Activated CD4-positive, alpha-beta T cell treated with anti-CD3 and anti-CD28 coated beads, Interleukin-2, amount 50 U/mL, for 4 hours (primary cell): ENCODE data around the gene ZNF14.
"Not testable (repeated sequence)": the region's sequence is repeated elsewhere in the genome, so short reads cannot be mapped to it uniquely, and the experiment has no call there.

Experiments
- DNase-seq, 2 experiments: peaks; one replicate each; pipeline ENCODE4 v3.0.0-alpha.2; 2020

Gene ZNF14

DNA sequence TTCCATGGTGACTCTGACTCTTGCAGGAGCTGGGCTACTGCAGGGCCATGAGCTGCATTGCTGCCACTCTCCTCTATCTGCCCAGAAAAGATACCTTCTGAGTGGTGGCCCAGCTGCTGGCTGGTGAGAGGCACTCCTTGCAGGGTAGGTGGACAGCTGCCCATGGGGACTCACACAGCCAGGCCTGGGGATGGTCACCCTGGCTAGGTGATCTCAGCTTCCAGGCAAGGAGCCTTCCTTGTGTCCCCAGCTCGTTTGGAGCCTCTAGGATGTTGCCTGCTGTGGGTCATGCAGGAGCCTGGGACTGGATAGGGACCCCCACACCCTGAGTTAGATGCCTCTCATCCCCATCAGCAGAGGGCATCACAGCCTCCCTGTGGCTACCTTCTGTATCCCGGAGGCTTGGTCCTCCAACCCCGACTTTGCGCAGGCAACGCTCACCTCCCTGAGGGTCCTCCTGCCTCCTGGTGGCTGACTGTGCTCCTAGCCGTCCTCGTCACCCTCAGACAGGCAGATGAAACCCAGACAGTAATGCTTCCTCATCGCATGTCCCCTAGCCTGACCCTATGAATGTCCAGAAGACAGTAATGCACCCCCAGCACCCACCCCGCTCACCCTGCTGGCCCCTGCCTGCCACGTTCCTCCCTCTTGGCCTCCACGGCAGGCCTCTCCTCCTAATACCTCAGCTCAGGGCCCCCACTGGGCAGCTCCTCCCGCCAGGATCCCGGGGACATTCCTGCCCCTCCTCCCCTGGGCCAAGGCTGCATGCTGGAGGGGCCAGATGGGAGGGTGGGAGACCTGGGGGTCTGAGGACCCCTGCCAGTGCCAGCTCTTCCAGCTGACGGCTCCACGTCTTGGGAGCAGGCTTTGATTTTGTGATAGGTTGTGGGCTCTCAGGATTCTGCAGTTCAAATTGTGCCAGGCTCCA lies 13.6 kb upstream of the ZNF14 start:
- no peak for DNase-seq

DNA sequence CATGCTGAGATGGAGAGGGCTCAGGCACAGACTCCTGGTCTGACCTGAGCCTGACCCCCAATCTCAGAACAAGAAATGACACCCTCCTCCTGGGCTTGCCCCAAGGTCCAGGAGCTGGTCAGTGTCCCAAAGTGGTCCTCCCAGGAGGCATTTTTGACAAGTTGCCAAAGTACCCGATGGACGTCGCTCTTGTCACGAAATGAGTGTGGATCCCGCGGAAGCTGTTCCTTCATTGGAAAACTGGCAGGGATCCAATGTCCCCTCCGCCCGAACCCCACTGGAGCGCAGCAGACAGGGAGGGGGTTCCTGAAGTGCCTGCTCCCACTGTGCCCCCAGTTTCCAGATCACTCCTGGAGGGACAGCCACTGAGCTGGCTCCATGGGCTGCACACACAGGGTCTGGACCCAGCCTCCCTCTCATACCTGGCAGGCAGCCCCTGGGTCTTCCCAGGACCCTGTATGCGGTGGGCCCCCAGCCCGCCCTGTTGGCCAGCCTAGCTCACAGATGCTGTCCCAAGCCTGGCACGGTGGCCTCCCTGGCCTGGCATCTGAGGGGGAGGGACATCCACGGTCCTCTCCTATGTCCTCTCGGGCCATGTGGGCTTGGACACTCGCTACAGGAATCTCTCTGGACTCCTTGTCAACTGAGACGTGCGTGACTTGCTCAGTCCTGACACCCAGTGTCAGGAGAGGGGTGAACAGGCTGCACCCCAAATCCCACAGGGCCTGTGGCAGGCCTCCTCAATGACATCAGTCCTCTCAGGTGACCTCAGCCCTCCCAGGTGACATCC lies 12.8 kb upstream of the ZNF14 start:
- no peak for DNase-seq

- no peak for DNase-seq
These were observed 11.7 kb upstream of the ZNF14 start for GRCh38 chr19:19744641-19745040.

DNA sequence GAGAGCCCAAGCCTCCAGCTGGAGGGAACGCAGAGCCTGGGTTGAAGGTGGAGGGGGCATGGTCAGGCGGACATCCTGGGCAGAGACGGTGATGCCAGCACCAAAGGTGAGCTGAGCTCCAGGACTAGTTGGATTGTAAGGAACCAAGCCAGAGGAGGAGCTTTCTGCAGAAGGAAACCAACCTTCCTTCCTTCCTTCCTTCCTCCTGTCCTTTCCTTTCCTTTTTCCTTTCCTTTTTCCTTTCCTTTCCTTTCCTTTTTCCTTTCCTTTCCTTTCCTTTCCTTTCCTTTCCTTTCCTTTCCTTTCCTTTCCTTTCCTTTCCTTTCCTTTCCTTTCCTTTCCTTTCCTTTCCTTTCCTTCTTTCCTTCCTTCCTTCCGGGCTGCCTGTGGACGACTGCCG lies 11.0 kb upstream of the ZNF14 start:
- DNase-seq: not testable (repeated sequence)

DNA sequence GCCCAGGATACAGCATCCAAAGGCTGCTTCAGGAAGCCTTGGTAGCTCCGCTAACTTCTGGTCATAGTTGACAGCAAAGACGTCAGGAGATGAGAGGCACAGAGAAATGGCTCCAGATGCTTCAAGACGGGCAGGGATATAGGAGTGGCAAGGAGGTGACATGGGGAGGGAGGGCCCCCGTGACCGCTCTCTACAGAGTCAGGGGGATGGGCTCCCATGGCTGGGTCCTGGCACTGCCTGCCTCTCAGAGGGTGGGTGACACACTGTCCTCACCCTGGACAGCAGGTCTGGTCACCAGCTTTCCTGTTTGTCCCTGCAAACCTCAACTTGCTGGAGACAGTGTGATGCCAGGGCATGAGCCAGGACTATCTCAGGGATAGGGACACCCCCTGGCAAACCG lies 10.3 kb upstream of the ZNF14 start:
- DNase-seq: no peak

DNA sequence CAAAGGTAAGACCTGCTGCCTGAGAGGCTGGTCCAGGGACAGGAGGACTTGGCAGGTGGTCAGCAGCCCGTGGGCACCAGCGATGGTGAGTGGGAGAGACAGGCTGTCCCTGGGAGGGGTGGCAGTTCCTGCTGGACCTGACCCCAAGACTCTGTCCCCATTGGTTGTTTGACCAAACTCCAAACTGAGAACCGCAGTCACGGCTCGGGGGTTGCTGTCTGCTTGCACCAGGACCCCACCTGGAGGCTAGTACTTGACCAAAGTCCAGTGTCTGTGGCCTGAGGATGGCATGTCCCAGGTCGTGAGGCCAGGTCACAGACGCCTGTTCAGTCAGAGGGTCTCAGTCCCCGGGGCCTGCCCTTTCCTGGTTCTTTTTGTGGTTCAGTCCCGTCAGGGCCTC lies 9.9 kb upstream of the ZNF14 start:
- no peak for DNase-seq

GRCh38 chr19:19741184-19741583 lies 8.3 kb upstream of the ZNF14 start:
- DNase-seq: no peak

DNA sequence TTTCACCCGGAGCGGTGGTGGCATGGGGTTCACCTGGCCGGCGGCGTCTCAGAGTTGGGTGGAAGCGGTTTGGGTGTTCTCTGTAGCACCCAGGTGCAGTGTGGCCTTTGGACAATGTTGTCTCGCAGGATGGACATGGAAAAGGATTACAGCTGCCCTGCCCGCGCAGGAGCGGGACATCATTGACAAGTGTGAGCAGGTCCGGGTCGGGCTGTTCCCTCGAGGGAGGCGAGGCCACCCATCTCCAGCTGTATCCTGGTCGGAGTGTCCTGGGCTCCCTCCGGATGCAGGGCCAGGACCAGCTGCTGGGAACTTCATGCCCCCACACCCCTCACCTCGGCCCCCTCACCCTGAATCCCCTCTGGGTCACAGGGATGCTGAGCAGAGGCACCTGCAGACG lies 7.8 kb upstream of the ZNF14 start:
- no peak for DNase-seq

- DNase-seq: no peak
These were observed 5.7 kb upstream of the ZNF14 start for GRCh38 chr19:19738564-19738963.

GRCh38 chr19:19737559-19738332 lies 4.8 kb upstream of the ZNF14 start:
- DNase-seq: no peak

DNA sequence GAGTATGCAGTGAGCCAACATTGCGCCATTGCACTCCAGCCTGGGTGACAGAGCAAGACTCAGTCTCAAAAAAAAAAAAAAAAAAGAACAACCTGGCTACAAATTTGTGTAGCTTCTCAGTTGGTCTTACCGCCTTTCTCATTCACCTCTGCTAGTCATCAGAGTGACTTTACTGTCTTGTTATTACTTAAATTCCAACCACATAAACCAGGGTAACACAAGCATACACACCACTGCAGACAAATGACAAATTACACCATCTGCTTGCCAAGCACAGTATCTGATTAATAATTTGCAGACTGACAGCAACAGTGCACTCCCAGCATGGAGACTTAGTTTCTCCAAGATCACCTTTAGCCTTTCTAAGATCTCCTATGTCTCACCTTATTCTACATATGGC lies 11.0 kb downstream of the ZNF14 start:
- no peak for DNase-seq

DNA sequence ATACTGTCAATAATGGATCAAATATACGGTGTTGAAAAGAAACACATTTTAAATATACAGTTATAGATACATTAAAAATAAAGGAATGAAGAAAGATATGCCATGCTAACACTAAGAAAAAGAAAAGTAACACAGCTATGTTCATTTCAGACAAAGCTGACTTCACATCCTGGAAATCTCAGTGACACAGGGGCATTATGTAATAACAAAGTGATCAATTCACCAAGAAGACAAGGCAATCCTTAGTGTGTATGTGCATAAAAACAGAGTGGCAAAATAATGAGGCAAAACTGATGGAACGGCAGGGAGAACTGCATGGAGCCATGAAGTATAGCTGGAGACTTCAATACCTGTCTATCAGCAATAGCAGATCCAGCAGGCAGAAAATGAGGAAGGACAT lies 13.1 kb downstream of the ZNF14 start:
- DNase-seq: no peak

- DNase-seq: no peak
These were observed 20.7 kb downstream of the ZNF14 start for GRCh38 chr19:19711934-19712828.

GRCh38 chr19:19711306-19711933 lies 21.5 kb downstream of the ZNF14 start:
- no peak for DNase-seq

DNA sequence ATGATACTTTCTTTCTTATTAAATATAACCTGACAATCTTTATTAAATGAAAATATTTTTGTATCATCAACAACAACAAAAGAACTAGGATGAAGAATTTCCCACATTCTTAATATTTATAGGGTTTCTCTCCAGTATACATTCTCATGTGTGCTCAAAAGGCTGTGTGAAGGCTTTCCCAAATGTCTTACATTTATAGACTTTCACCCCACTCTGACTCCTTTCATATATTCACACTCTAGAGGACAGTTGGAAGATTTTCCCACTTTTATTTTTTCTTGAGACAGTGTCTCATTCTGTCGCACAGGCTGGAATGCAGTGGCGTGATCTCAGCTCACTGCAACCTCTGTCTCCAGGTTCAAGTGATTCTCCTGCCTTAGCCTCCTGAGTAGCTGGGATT lies 22.4 kb downstream of the ZNF14 start:
- no peak for DNase-seq

GRCh38 chr19:19704836-19705235 lies 28.1 kb downstream of the ZNF14 start:
- DNase-seq: no peak

DNA sequence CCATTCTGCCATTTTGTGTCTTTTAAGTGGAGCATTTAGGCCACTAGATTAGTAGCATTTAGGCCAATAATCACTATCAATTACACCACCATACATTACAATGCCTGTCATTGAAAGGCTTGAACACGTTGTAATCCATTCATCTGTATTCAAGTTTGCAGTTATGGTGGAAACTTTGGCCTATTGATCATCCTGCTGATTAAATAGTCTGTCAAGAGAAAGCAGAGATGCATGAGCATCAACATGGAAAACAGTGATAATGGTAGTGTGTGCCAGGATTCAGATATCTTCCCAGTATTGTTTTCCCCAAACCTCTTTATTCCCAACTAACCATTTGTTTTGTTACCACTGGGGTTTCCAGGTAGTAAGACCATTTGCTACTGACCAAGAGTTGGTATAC lies 32.4 kb downstream of the ZNF14 start:
- not testable (repeated sequence) for DNase-seq

DNA sequence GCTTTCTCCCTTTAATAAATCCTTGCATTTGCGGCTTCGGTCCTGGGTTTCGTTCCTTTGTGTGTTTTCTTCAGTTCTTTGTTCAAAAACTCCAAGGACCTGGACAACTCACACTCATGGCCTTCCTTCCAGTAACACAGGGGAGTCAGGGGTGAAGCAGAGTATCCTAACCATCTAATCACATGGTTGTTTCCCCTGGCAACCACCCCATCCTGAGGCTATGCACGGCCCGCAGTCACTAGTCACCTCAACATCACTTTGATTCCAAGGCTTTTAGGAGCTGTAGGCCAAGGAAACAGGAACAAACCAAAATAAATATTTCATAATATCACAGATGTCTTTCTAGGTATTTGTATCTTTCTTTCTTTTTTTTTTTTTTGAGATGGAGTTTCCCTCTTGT lies 35.3 kb downstream of the ZNF14 start:
- DNase-seq: no peak

- DNase-seq: no peak
These were observed 36.5 kb downstream of the ZNF14 start for GRCh38 chr19:19696386-19696785.

GRCh38 chr19:19691683-19692082 lies 41.2 kb downstream of the ZNF14 start:
- DNase-seq: no peak

GRCh38 chr19:19689023-19689422 lies 43.9 kb downstream of the ZNF14 start:
- not testable (repeated sequence) for DNase-seq

DNA sequence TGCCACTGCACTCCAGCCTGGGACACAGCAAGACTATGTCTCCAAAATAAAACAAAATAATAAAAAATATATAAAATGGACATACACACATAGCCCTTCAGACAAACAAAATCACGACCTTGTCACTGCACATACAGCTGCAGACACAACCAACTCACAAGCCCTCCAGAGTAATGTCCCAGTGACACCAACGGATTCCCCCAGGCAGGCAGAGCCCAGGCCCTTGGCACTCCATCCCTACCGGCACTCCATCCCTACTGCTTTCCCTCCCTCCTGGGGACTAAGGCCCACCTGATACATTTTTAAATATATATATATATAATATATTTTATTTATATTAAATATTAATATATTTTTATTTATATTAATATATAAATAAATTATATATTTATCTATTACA lies 45.8 kb downstream of the ZNF14 start:
- no peak for DNase-seq
